HPDE6-E6E7 (cell line): Measurements from ENCODE around the gene ACAA1.
"Not testable (repeated sequence)": the region's sequence is repeated elsewhere in the genome, so short reads cannot be mapped to it uniquely, and the experiment has no call there.

Experiments
- DNase-seq: peaks from one replicate; pipeline ENCODE4 v3.0.0; 2011; ENCODE audit warnings: missing footprints; ENCODE audit errors: extremely low spot score

Gene ACAA1, protein sequence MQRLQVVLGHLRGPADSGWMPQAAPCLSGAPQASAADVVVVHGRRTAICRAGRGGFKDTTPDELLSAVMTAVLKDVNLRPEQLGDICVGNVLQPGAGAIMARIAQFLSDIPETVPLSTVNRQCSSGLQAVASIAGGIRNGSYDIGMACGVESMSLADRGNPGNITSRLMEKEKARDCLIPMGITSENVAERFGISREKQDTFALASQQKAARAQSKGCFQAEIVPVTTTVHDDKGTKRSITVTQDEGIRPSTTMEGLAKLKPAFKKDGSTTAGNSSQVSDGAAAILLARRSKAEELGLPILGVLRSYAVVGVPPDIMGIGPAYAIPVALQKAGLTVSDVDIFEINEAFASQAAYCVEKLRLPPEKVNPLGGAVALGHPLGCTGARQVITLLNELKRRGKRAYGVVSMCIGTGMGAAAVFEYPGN

DNA sequence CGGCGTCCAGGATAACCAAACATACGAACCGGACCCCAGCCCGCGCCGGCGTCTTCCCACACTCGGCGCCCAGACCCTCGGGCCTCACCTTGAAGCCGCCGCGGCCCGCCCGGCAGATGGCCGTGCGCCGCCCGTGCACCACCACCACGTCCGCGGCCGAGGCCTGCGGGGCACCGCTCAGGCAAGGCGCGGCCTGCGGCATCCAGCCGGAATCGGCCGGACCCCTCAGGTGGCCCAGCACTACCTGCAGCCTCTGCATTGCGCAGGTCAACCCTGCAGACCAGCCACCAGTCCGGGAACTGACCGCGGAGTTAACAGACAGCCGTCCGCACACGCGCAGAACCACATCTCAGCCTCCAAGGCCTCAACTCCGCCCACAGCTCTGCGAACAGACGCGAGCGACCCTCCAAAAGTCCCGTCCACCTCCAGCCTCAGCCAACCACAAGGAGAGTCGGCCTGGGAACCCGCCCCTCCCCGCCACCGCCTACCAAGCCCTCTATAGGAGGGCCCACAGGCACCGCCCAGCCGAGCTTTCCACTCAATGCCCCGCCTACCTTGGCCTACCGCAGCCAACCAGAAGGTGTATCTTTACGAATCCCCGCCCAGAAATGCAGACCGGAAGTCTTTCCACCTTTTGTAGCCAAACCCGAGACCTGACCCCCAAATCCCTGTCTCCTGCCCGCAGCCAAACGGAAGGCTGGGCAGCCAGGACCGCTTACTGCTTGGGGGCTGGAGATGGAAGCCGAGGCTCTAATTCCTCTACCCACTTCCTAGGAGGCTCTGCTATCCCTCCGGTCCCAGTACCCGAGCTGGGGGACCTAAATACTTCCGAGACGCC is at the start of gene ACAA1:
ACAA1 (minus strand) TSS at position 351 of the 838 bp plus-strand sequence; CDS start at position 259, 92 bp downstream.
- DNase-seq = peak; percentile 76

GRCh38 chr3:38177181-38177580 is 40.3 kb upstream of the ACAA1 start:
- DNase-seq = no peak

DNA sequence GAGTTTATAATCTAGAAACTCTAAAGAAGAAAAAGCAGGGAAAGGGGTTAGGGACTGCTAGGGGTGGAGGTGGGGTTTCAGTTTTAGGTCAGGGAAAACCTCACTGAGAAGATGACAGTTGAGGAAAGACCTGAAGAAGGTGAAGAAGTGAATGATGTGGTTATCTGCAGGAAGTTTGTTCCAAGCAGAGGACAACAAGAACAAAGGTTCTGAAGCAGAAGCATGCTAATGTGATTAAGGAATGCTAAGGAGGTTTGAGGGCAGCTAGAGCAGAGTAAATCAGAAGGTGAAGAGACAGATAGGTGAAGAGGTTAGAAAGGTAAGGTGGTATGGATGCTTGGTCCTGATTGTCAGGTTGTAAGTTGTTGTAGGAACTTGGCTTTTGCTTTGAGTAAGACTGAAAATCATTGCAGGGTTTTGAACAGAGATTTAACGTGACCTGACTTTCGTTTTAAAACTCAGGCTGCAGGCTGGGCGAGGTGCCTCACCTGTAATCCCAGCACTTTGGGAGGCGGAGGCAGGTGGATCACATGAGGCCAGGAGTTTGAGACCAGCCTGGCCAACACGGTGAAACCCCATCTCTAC is 37.0 kb upstream of the ACAA1 start:
- DNase-seq = no peak

DNA sequence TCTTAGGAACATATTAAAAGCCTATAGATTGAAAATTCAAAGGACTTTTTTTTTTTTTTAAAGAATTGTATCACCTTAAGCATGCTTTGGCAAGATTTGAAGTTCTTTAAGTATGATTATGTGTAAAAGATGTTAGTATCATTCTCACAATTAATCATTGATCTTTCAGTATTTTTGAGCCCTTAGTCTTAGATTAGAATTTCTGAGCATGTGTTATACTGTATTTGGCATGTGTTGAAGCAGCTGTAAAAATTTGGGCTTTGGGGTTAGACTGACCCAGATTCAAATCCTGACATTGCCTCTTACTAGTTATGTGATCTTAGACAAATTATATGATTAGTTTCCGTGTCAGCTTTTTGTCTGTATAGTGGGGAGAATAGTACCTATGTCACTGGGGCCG is 34.7 kb upstream of the ACAA1 start:
- DNase-seq = no peak

DNA sequence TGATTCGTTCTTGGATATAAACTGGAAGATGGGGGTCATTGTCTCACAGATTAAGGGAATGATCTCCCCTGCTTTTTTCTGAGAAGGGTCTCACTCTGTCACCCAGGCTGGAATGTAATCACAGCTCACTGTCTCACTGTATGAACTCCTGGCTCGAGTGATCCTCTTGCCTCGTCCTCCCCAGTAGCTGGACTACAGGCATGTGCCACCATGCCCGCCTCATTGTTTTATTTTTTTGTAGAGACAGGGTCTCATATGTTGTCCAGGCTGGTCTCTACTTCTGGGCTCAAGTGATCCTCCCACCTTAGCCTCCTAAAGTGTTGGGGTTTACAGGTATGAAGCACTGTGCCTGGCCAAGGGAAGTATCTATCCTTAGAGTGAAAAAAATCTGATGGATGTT is 33.8 kb upstream of the ACAA1 start:
- DNase-seq = no peak

DNA sequence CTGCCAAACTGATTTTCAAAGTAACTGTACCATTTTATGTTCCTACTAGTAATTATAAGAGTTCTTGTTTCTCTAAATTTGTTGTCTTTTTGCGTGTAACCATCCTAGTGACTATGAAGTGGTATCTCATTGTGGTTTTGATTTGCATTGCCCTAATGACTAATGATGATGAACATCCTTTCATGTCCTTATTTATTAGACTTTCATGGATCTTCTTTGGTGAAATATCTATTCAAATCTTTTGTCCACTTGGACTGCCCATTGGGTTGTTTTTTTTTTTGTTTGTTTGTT is 32.0 kb upstream of the ACAA1 start:
- DNase-seq = no peak

- no peak for DNase-seq
Measured at GRCh38 chr3:38168151-38169026, 31.5 kb upstream of the ACAA1 start.

DNA sequence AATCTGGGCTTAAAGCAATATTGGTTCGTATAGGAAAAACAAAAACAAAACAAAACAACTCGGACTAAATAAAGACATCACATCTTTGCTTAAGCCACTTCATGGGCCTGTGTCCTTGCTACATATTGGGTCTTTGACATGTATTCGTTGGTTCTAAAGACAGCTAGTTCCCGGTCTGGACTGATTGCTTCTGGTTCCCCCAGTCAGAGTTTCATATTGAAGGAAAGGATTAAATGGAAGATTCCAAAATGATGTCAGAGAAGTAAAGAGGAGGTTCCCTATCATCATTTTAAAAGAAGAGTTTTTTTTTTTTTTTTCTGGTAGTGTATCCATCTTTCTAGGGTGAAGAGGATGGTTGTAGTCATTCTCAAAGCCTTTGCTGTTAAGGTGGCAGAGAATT is 30.7 kb upstream of the ACAA1 start:
- no peak for DNase-seq

DNA sequence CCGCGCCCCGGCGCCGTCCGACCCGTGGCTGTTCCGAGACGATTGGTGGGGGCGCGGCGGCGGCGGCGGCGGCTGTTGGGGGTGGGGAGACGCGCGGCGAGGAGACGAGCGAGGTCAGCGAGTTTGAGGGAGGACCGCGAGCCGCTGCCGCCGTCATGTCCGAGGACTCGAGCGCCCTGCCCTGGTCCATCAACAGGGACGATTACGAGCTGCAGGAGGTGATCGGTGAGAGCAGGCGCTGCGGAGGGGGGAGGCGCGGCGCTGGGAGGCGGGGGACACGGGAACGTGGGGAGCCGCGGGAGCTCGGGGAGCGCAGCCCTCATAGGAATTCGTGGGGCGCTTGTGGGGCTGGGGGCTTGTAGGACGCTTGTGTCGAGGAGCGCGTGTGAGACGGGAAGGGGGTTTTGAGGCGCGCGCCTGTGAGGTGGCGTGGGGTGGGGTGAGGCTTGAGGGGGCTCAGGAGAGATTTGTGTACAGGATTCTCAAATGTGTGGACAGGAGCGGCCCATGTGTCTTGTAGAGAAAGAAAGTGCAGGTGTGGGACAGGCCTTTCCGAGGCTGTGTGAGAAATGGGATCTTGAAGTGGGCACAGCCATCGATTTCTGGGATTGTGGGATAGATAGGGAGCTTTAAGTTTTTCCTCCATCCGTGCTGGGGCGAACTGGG is 28.9 kb upstream of the ACAA1 start:
- no peak for DNase-seq

GRCh38 chr3:38164952-38165721 is 28.2 kb upstream of the ACAA1 start, which contains the start of gene OXSR1:
OXSR1 (plus strand) TSS chr3:38165537; CDS start chr3:38165877, 340 bp downstream.
- DNase-seq = no peak

GRCh38 chr3:38164643-38164951 is 27.7 kb upstream of the ACAA1 start:
- no peak for DNase-seq

DNA sequence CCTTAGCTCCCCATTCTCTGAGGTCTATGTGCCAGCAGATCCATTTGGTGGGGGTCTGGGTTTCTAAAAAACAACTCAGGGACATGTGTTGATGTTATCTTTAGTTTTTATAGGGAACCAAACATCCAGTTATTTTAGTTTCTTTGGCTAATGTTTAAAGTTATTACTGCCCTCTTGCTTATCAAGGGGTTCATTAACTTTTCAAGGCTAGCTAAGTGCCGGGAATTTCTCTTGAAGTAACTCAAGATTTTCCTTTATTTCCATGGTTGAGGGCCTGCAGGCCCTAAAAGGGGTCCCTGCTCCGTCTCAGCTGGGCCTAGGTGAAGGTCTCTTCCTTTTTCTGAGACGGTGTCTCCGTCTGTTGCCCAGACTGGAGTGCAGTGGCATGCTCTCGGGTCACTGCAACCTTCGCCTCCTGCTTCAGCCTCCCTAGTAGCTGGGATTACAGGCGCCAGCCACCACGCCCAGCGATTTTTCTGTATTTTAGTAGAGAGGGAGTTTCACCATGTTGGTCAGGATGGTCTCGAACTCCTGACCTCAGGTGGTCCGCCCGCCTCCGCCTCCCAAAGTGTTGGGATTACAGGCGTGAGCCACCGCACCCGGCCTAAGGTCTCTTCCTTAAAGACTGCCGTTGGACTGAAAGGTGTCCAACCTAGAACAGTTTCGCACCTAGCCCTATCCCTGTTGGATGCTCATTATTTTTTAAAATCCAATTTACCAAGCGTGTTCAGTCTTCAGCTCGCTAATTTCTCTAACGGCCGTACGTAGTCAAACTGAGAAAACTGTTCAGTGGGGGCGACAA is 27.1 kb upstream of the ACAA1 start:
- DNase-seq = no peak

GRCh38 chr3:38163117-38163840 is 26.4 kb upstream of the ACAA1 start:
- DNase-seq = no peak

- DNase-seq = not testable (repeated sequence)
Measured at GRCh38 chr3:38160704-38161103, 23.8 kb upstream of the ACAA1 start.

- DNase-seq = no peak
Measured at GRCh38 chr3:38158472-38158871, 21.5 kb upstream of the ACAA1 start.

- DNase-seq = no peak
Measured at GRCh38 chr3:38157595-38157994, 20.7 kb upstream of the ACAA1 start.

DNA sequence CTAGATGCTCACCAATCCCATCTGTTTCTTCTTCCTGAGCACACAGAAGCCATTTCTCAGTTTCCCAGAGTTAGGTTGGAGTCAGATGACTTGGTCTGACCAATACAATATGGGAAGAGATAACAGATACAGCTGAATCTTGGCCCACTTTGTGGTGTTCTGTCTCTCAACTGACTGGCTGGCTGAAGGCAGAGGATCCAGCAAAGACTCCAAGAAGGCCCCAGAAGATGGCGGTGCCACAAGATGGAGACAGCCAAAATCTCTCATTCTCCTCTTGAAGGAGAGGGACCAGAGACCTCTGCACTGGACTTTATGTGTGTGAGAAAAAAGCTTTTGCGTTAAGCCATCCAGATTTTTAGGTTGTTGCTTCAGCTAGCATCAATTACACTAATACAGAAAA is 20.2 kb upstream of the ACAA1 start:
- DNase-seq = no peak

DNA sequence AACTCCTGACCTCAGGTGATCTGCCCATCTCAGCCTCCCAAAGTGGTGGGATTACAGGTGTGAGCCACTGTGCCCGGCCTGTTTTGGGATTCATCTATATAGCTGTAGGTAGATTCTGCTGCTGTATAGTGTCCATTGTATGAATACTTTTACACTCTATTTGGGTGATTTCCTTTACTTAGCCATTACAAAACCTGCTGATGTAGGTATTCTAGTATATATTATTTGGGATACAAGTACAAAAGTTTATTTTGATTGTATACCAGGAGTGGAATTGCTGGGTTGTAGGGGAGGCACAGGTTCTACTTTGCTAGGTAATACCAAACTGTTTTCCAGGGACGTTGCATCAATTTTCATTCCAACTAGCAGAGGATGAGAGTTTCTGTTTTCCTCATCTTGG is 18.9 kb upstream of the ACAA1 start:
- no peak for DNase-seq
